ENCODE measurements around the gene SETD7. TPM values are rescaled to one million over a fixed set of nuclear protein-coding genes. Genes with fewer than 3 reads are reported as not detected.

SETD7 gene
- 10 to 100 TPM; 10.2 to 68.4 (median 24.8) TPM for total RNA-seq
- long read RNA-seq, donor 1, full-length matches to known transcripts = 12 of 24 reads
- long read RNA-seq, donor 1, partial matches to known transcripts = 12 of 24 reads
- long read RNA-seq, donor 1, other reads (novel, unspliced or antisense) = 0 of 24 reads
- long read RNA-seq, donor 2, partial matches to known transcripts = 0 of 2 reads
- long read RNA-seq, donor 2, other reads (novel, unspliced or antisense) = 1 of 2 reads

- Histone ChIP-seq H3K9me3 (no peaks in the 10 kb centered on the region), H3K4me3 (peak within 1 kb of the TSS; percentile 53), H3K36me3 (ENCODE audit: low read depth) (no peaks in the 10 kb centered on the region), H3K4me1 (ENCODE audit: low read depth) (peaks cover 18% of the 10 kb centered on the region)
- ATAC-seq (peak; percentile 72), DNase-seq (peak; percentile 75 to 88 (median 84))
- intact Hi-C loops (cut with DNase I, micrococcal nuclease) = no loop called here
- no peak for TF ChIP-seq CTCF (IDR thresholded peaks at IDR 0.05)
Observed at GRCh38 chr4:139556071-139556723, at the start of gene SETD7. SETD7 (minus strand) TSS chr4:139556219; CDS start chr4:139556137, 82 bp downstream.

GRCh38 chr4:139605516-139605915 lies 49.5 kb upstream of the SETD7 start:
- H3K9me3 ChIP-seq = no peaks in the 10 kb centered on the region
- DNase-seq (no peak), ATAC-seq (no peak)
- intact Hi-C loops (cut with DNase I, micrococcal nuclease) = loop anchor here in 1 of 2 donors (10.0 kb wide), 1 partner anchor 49 kb away; no protein-coding TSS in a partner anchor
- H3K4me1 ChIP-seq (ENCODE audit: low read depth) = no peaks in the 10 kb centered on the region
- TF ChIP-seq CTCF (IDR thresholded peaks at IDR 0.05) = no peak
- H3K36me3 ChIP-seq (ENCODE audit: low read depth) = no peaks in the 10 kb centered on the region
- no peak overlapping the region for H3K4me3 ChIP-seq

GRCh38 chr4:139603576-139604410 lies 47.8 kb upstream of the SETD7 start:
- Histone ChIP-seq H3K4me3 (no peak overlapping the region), H3K36me3 (ENCODE audit: low read depth) (no peaks in the 10 kb centered on the region), H3K4me1 (ENCODE audit: low read depth) (no peaks in the 10 kb centered on the region), H3K9me3 (no peaks in the 10 kb centered on the region)
- TF ChIP-seq CTCF (IDR thresholded peaks at IDR 0.05) = peak; percentile 40
- intact Hi-C loops (cut with DNase I, micrococcal nuclease) = loop anchor here in 1 of 2 donors (10.0 kb wide), 1 partner anchor 51 kb away; no protein-coding TSS in a partner anchor
- peak in 1 of 3 donors; percentile 87 for DNase-seq
- peak; percentile 48 for ATAC-seq

- DNase-seq (no peak), ATAC-seq (no peak)
- Histone ChIP-seq H3K4me3 (no peak overlapping the region), H3K36me3 (ENCODE audit: low read depth) (no peaks in the 10 kb centered on the region), H3K4me1 (ENCODE audit: low read depth) (no peaks in the 10 kb centered on the region), H3K9me3 (no peaks in the 10 kb centered on the region)
- no peak for TF ChIP-seq CTCF (IDR thresholded peaks at IDR 0.05)
- intact Hi-C loops (cut with DNase I, micrococcal nuclease) = loop anchor here in 1 of 2 donors (10.0 kb wide), 1 partner anchor 52 kb away; no protein-coding TSS in a partner anchor
Observed at GRCh38 chr4:139602776-139603360, 46.8 kb upstream of the SETD7 start.

- H3K4me1 ChIP-seq (ENCODE audit: low read depth) = no peaks in the 10 kb centered on the region
- H3K9me3 ChIP-seq = no peaks in the 10 kb centered on the region
- no peak overlapping the region for H3K4me3 ChIP-seq
- no peak for TF ChIP-seq CTCF (IDR thresholded peaks at IDR 0.05)
- ATAC-seq (no peak), DNase-seq (no peak)
- no peaks in the 10 kb centered on the region for H3K36me3 ChIP-seq (ENCODE audit: low read depth)
- intact Hi-C loops (cut with DNase I, micrococcal nuclease) = loop anchor here in 1 of 2 donors (10.0 kb wide), 1 partner anchor 54 kb away; no protein-coding TSS in a partner anchor
Observed at GRCh38 chr4:139600662-139601061, 44.6 kb upstream of the SETD7 start.
